Measurements from ENCODE around the gene DIS3L.

DNA sequence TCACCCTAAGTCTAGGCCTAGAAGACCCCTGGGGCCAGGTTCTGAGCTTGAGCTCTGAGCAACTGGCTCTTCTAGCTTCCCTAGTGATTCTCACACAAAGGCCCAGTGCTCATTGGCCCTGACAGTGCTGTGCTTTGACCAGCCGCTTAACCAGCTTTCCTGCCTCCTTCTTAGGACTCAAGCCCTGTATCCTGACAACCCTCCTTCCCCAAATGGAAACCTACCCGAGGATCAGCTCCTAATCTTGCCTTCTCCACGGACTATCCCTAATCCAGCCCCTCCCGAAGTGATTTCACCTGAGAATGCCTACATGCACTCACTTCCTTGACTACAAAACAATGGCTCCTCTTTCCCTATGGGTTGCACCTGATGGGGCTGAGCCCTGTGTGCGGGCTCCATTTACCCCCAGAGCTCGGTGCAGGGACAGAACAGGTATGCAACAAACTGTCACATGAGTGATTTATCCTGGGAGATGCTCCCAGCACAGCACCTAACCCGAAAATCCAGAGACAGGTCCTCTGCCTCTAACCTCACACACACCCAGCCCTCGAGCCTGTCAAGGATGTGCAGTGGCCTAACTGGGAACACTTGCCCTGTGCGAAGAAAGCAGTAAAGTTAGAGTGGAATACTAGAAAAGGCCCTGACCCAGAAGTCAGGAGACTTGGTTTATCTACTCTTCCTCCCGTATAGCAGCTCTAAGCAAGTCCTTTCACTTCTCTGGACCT lies 42.1 kb upstream of the DIS3L start:
- TF ChIP-seq PPARA (CRISPR knock-in tag; IDR thresholded peaks at IDR 0.05; ENCODE audit: borderline replicate concordance) (no peak), ISL1 (CRISPR knock-in tag; IDR thresholded peaks at IDR 0.05) (no peak), ZC3H10 (CRISPR knock-in tag; IDR thresholded peaks at IDR 0.05) (no peak), OSR1 (CRISPR knock-in tag; IDR thresholded peaks at IDR 0.05) (no peak), TCF4 (CRISPR knock-in tag; IDR thresholded peaks at IDR 0.05; ENCODE audit: borderline replicate concordance) (no peak), ZFP3 (CRISPR knock-in tag; IDR thresholded peaks at IDR 0.05) (no peak), ESRRG (CRISPR knock-in tag; IDR thresholded peaks at IDR 0.05) (no peak)
- TF ChIP-seq, protein P1, sequence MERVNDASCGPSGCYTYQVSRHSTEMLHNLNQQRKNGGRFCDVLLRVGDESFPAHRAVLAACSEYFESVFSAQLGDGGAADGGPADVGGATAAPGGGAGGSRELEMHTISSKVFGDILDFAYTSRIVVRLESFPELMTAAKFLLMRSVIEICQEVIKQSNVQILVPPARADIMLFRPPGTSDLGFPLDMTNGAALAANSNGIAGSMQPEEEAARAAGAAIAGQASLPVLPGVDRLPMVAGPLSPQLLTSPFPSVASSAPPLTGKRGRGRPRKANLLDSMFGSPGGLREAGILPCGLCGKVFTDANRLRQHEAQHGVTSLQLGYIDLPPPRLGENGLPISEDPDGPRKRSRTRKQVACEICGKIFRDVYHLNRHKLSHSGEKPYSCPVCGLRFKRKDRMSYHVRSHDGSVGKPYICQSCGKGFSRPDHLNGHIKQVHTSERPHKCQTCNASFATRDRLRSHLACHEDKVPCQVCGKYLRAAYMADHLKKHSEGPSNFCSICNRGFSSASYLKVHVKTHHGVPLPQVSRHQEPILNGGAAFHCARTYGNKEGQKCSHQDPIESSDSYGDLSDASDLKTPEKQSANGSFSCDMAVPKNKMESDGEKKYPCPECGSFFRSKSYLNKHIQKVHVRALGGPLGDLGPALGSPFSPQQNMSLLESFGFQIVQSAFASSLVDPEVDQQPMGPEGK (CRISPR knock-in tag; IDR thresholded peaks at IDR 0.05; ENCODE audit: borderline replicate concordance): no peak
- TF ChIP-seq, protein P2, sequence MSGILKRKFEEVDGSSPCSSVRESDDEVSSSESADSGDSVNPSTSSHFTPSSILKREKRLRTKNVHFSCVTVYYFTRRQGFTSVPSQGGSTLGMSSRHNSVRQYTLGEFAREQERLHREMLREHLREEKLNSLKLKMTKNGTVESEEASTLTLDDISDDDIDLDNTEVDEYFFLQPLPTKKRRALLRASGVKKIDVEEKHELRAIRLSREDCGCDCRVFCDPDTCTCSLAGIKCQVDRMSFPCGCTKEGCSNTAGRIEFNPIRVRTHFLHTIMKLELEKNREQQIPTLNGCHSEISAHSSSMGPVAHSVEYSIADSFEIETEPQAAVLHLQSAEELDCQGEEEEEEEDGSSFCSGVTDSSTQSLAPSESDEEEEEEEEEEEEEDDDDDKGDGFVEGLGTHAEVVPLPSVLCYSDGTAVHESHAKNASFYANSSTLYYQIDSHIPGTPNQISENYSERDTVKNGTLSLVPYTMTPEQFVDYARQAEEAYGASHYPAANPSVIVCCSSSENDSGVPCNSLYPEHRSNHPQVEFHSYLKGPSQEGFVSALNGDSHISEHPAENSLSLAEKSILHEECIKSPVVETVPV (CRISPR knock-in tag; IDR thresholded peaks at IDR 0.05): no peak

Data from SK-N-SH treated with all-trans-retinoic acid at 6 μM for 48 hours (cell line).